ENCODE data around the gene FBXL14. TPM values are rescaled to one million over a fixed set of nuclear protein-coding genes. Genes with fewer than 3 reads are reported as not detected.
A peak's percentile ranks its signal among the peaks of the same experiment; 100 is the strongest.

Gene FBXL14
- 10 to 100 TPM; 12.0 to 22.6 (median 16.0) TPM for total RNA-seq

GRCh38 chr12:1594261-1595025 is at the start of gene FBXL14:
FBXL14 (minus strand) TSS chr12:1594581; CDS start chr12:1594066, 515 bp downstream.
- peak; percentile 56 to 83 for TF ChIP-seq POLR2AphosphoS5 (IDR thresholded peaks at IDR 0.05)
- TF ChIP-seq EP300 (IDR thresholded peaks at IDR 0.05): no peak
- TF ChIP-seq CTCF (IDR thresholded peaks at IDR 0.05): peak in 1 of 3 experiments; percentile 23
- H3K9me3 ChIP-seq: no peaks in the 10 kb centered on the region
- H3K4me1 ChIP-seq: peaks cover 45 to 57% (median 56%) of the 10 kb centered on the region in 4 donors
- peak; percentile 95 for DNase-seq (ENCODE audit: extremely low spot score)
- H3K27ac ChIP-seq (replicated peaks in 1 of 4): peak within 1 kb of the TSS; percentile 84 to 95 (median 94)
- WGBS: 1% methylated on average over 37 of the region's 115 CpGs
- intact Hi-C loops (cut with DNase I): loop anchor here (10.0 kb wide), 2 partner anchors 840 to 950 kb away; partner anchors contain the start of gene WNK1
- H3K4me3 ChIP-seq: peak within 1 kb of the TSS; percentile 84 to 96 (median 88)
- no peaks in the 10 kb centered on the region for H3K36me3 ChIP-seq
- no peaks in the 10 kb centered on the region for H3K27me3 ChIP-seq

GRCh38 chr12:1643905-1644533 is 49.6 kb upstream of the FBXL14 start:
- H3K4me1 ChIP-seq: peaks cover 20 to 86% (median 67%) of the 10 kb centered on the region in 4 donors
- no peak for DNase-seq (ENCODE audit: extremely low spot score)
- peaks cover 4 to 44% (median 28%) of the 10 kb centered on the region in 4 donors for H3K36me3 ChIP-seq
- TF ChIP-seq POLR2AphosphoS5 (IDR thresholded peaks at IDR 0.05): no peak
- H3K4me3 ChIP-seq: no peak overlapping the region
- H3K9me3 ChIP-seq: no peaks in the 10 kb centered on the region
- H3K27ac ChIP-seq (replicated peaks in 1 of 4): peak overlapping the region; percentile 40 to 74 (median 56)
- intact Hi-C loops (cut with DNase I): no loop called here
- no peaks in the 10 kb centered on the region for H3K27me3 ChIP-seq
- WGBS: 30% methylated on average over 6 of the region's 7 CpGs

- peak overlapping the region; percentile 13 to 74 (median 48) for H3K27ac ChIP-seq (replicated peaks in 1 of 4)
- no peak overlapping the region for H3K4me3 ChIP-seq
- DNase-seq (ENCODE audit: extremely low spot score): no peak
- peaks cover 15 to 84% (median 65%) of the 10 kb centered on the region in 4 donors for H3K4me1 ChIP-seq
- intact Hi-C loops (cut with DNase I): no loop called here
- peaks cover 4 to 44% (median 29%) of the 10 kb centered on the region in 4 donors for H3K36me3 ChIP-seq
- 70% methylated on average over 9 of the region's 9 CpGs for WGBS
- TF ChIP-seq CTCF (IDR thresholded peaks at IDR 0.05) (no peak), EP300 (IDR thresholded peaks at IDR 0.05) (no peak), POLR2AphosphoS5 (IDR thresholded peaks at IDR 0.05) (no peak), POLR2A (IDR thresholded peaks at IDR 0.05; ENCODE audit: low read depth) (no peak)
- H3K27me3 ChIP-seq: no peaks in the 10 kb centered on the region
- no peaks in the 10 kb centered on the region for H3K9me3 ChIP-seq
Measured at GRCh38 chr12:1643043-1643442, 48.7 kb upstream of the FBXL14 start.

GRCh38 chr12:1642513-1642912 is 48.1 kb upstream of the FBXL14 start:
- intact Hi-C loops (cut with DNase I): no loop called here

More at GRCh38 chr12:1642513-1642912, 48.1 kb upstream of the FBXL14 start:
- 46% methylated on average over 7 of the region's 7 CpGs for WGBS
- DNase-seq (ENCODE audit: extremely low spot score): no peak
- Histone ChIP-seq H3K27ac (replicated peaks in 1 of 4) (peak overlapping the region; percentile 13 to 74 (median 48)), H3K4me1 (peaks cover 15 to 86% (median 68%) of the 10 kb centered on the region in 4 donors), H3K36me3 (peaks cover 4 to 44% (median 27%) of the 10 kb centered on the region in 4 donors), H3K27me3 (no peaks in the 10 kb centered on the region), H3K9me3 (no peaks in the 10 kb centered on the region), H3K4me3 (no peak overlapping the region)
- TF ChIP-seq POLR2AphosphoS5 (IDR thresholded peaks at IDR 0.05) (no peak), EP300 (IDR thresholded peaks at IDR 0.05) (no peak), CTCF (IDR thresholded peaks at IDR 0.05) (no peak), POLR2A (IDR thresholded peaks at IDR 0.05; ENCODE audit: low read depth) (no peak)

Measured in esophagus muscularis mucosa (tissue), 4 donors.